Mesenchymal stem cell (in vitro differentiated cells and primary cell): ENCODE results near the gene AGXT.

Source experiments
- DNase-seq: peaks from one replicate; pipeline ENCODE4 v3.0.0-alpha.2; 2013
- H2AFZ ChIP-seq: one replicate; pipeline ENCODE4 v1.6.1; 2013; ENCODE audit warnings: low read depth, mild to moderate bottlenecking, control low read depth, inconsistent platforms, low read length, moderate library complexity
- H2AK5ac ChIP-seq: 2 replicates; pipeline ENCODE4 v1.6.1; 2013; ENCODE audit warnings: low read length, moderate library complexity, mild to moderate bottlenecking, inconsistent platforms; ENCODE audit not compliant: severe bottlenecking
- H2BK120ac ChIP-seq: one replicate; pipeline ENCODE4 v1.6.1; 2013; ENCODE audit warnings: low read depth, mild to moderate bottlenecking, inconsistent platforms, low read length, moderate library complexity
- H2BK12ac ChIP-seq, 2 experiments: one replicate each; pipeline ENCODE4 v1.6.1; 2013; ENCODE audit warnings: inconsistent platforms in 2 of 2, low read length in 2 of 2, mild to moderate bottlenecking in 2 of 2, moderate library complexity in 2 of 2, control low read depth in 1 of 2
- H2BK15ac ChIP-seq: one replicate; pipeline ENCODE4 v1.6.1; 2013; ENCODE audit warnings: mild to moderate bottlenecking, low read depth, inconsistent platforms; ENCODE audit not compliant: poor library complexity, severe bottlenecking
- H2BK5ac ChIP-seq: 2 replicates; pipeline ENCODE4 v1.6.1; 2013; ENCODE audit warnings: low read depth, mild to moderate bottlenecking, low read length, control low read depth, inconsistent platforms; ENCODE audit not compliant: poor library complexity, severe bottlenecking
- H3K14ac ChIP-seq, 2 experiments: one replicate each; pipeline ENCODE4 v1.6.1; 2013; ENCODE audit warnings: inconsistent platforms in 2 of 2, low read length in 2 of 2, control low read depth in 1 of 2, mild to moderate bottlenecking in 1 of 2, moderate library complexity in 1 of 2
- H3K18ac ChIP-seq, 2 experiments: one replicate each; pipeline ENCODE4 v1.6.1; 2013; ENCODE audit warnings: inconsistent platforms in 2 of 2, low read length in 2 of 2, control low read depth in 1 of 2, low read depth in 1 of 2, mild to moderate bottlenecking in 1 of 2
- H3K23ac ChIP-seq, 2 experiments: one replicate each; pipeline ENCODE4 v1.6.1; 2013; ENCODE audit warnings: inconsistent platforms in 2 of 2, low read length in 2 of 2, mild to moderate bottlenecking in 2 of 2, moderate library complexity in 2 of 2, control low read depth in 1 of 2
- H3K27ac ChIP-seq: 2 replicates; pipeline ENCODE4 v1.5.1; 2013; ENCODE audit warnings: mild to moderate bottlenecking, moderate library complexity, low read length, control low read depth, inconsistent platforms; ENCODE audit not compliant: poor library complexity, severe bottlenecking
- H3K27me3 ChIP-seq, 2 experiments: 2 replicates each; pipeline versions ENCODE4 v1.6.1 to v1.7.0; 2013; ENCODE audit warnings: low read length in 2 of 2, mild to moderate bottlenecking in 2 of 2, moderate library complexity in 2 of 2, control low read depth in 1 of 2, inconsistent platforms in 1 of 2; ENCODE audit not compliant: control insufficient read depth in 1 of 2, insufficient read depth in 1 of 2
- H3K36me3 ChIP-seq, 2 experiments: 2 replicates each; pipeline versions ENCODE4 v1.6.1 to v1.7.0; 2013; ENCODE audit warnings: low read length in 2 of 2, control low read depth in 1 of 2, inconsistent platforms in 1 of 2, low read depth in 1 of 2, mild to moderate bottlenecking in 1 of 2; ENCODE audit not compliant: insufficient read depth in 2 of 2, control insufficient read depth in 1 of 2
- H3K4ac ChIP-seq, 2 experiments: one replicate each; pipeline ENCODE4 v1.6.1; 2013; ENCODE audit warnings: inconsistent platforms in 2 of 2, low read length in 2 of 2, mild to moderate bottlenecking in 2 of 2, moderate library complexity in 2 of 2, control low read depth in 1 of 2, low read depth in 1 of 2
- H3K4me1 ChIP-seq: 2 replicates; pipeline ENCODE4 v1.6.1; 2013; ENCODE audit warnings: low read depth, low read length, control low read depth; ENCODE audit not compliant: control insufficient read depth, insufficient read depth
- H3K4me2 ChIP-seq: 2 replicates; pipeline ENCODE4 v1.6.1; 2013; ENCODE audit warnings: low read length, mild to moderate bottlenecking, inconsistent platforms; ENCODE audit not compliant: poor library complexity, severe bottlenecking
- H3K4me3 ChIP-seq, 2 experiments: 2 replicates each; pipeline versions ENCODE4 v1.5.1 to v1.7.0; 2013; ENCODE audit warnings: low read length in 2 of 2, mild to moderate bottlenecking in 2 of 2, control low read depth in 1 of 2, low read depth in 1 of 2; ENCODE audit not compliant: insufficient read depth in 1 of 2
- H3K79me1 ChIP-seq: replicated peaks from 2 replicates; pipeline ENCODE4 v1.6.1; 2013; ENCODE audit warnings: mild to moderate bottlenecking, control low read depth, low read length, inconsistent platforms; ENCODE audit not compliant: poor library complexity, severe bottlenecking
- H3K9ac ChIP-seq: 2 replicates; pipeline ENCODE4 v1.7.0; 2013; ENCODE audit warnings: mild to moderate bottlenecking, low read length, moderate library complexity
- H3K9me3 ChIP-seq: 2 replicates; pipeline ENCODE4 v1.7.0; 2013; ENCODE audit warnings: mild to moderate bottlenecking, low read length; ENCODE audit not compliant: control insufficient read depth
- H4K8ac ChIP-seq: one replicate; pipeline ENCODE4 v1.6.1; 2013; ENCODE audit warnings: inconsistent platforms, mild to moderate bottlenecking, low read length, moderate library complexity
- H4K91ac ChIP-seq: one replicate; pipeline ENCODE4 v1.6.1; 2013; ENCODE audit warnings: mild to moderate bottlenecking, low read length, inconsistent platforms
- WGBS: methylation state at CpG from one replicate; pipeline ENCODE4 v1.1.7; 2013; ENCODE audit warnings: mixed read lengths; 5-methylcytosine and 5-hydroxymethylcytosine counted together

The AGXT gene

DNA sequence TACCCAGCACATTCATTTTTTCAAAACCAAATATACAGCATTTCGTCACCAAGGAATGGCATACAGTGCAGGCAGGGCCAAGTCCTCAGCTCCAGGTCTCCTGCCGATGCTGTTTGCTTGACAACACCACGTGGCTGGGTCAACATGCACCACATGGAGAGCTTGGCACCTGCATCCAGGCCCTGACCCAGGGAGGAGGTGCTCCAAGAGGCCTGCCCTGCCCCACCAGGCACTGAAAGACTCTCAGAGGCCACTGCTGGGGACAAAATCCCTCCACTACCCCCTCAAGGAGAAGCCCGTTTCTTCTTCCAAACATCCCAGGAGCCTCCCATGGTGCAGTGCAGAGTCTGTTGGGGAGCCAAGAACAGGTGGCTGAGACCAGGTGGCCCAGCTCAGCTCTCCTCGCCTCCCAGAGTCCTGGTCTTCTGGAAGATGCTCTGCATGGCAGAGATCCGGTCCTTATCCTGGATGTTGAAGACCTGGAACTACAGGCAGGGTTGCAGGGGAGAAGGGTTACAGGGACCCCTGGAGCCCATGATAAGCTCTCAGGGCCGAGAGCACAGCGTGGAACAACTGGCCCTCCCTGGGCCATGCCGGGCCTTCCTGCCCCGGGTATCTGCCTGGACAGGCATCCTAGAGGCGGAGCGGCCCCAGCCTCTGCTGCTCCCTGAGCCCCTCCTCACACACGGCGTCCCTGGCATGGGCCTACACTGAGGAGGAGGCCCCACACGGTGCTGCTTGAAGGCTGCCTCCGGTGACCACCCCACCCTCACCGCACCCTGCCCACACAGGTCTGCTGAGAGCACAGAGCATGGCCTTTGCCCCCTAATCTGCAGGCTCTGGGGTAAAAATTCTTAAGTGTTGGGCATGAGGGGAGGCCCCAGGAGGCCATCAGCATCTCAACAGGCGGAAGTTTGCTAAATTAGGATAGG lies 18.3 kb downstream of the AGXT start:
- H2BK15ac ChIP-seq, result no peak overlapping the region
- no peaks in the 10 kb centered on the region for H3K4me1 ChIP-seq
- no peak overlapping the region for H4K8ac ChIP-seq
- H3K79me1 ChIP-seq, result no peaks in the 10 kb centered on the region
- H2AFZ ChIP-seq, result no peak overlapping the region
- H3K4ac ChIP-seq, result no peak overlapping the region
- H2BK12ac ChIP-seq, result no peak overlapping the region
- no peak overlapping the region for H3K9ac ChIP-seq
- H2AK5ac ChIP-seq, result no peak overlapping the region
- 76% methylated on average over 14 of the region's 18 CpGs for WGBS
- H3K9me3 ChIP-seq, result no peaks in the 10 kb centered on the region
- no peak overlapping the region for H3K18ac ChIP-seq
- H3K14ac ChIP-seq, result no peak overlapping the region
- H3K23ac ChIP-seq, result no peak overlapping the region
- H2BK5ac ChIP-seq, result no peak overlapping the region
- no peak overlapping the region for H4K91ac ChIP-seq
- no peak for DNase-seq
- H2BK120ac ChIP-seq, result no peak overlapping the region
- no peak overlapping the region for H3K4me2 ChIP-seq
- peaks cover 6 to 12% of the 10 kb centered on the region in 2 experiments for H3K27me3 ChIP-seq
- no peak overlapping the region for H3K27ac ChIP-seq
- H3K4me3 ChIP-seq, result no peak overlapping the region
- no peaks in the 10 kb centered on the region for H3K36me3 ChIP-seq

DNA sequence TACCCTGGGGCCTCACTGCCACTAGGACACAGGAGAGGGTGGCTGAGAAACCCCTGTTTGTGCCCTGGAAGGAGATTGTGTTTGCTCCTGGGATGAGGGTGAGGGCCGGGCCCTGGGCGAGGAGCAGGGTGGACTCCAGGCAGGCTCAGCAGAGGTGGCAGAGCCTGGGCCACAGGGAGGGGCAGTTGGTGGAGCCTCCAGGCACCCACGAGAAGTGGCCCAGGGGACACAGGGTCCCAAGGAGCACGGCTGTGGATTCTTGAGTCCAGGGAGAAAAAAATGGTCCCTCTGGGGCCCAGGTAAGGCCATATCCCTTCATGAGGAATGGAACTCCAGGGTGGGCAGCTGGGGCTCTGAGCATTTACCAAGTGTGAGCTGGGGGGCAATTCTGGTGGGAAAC lies 19.0 kb downstream of the AGXT start:
- Histone ChIP-seq H2AFZ (no peak overlapping the region), H2BK5ac (no peak overlapping the region), H4K91ac (no peak overlapping the region), H2BK120ac (no peak overlapping the region), H3K4me3 (no peak overlapping the region), H2BK12ac (no peak overlapping the region), H2BK15ac (no peak overlapping the region), H3K27me3 (peaks cover 6 to 13% of the 10 kb centered on the region in 2 experiments), H3K79me1 (no peaks in the 10 kb centered on the region), H4K8ac (no peak overlapping the region), H3K14ac (no peak overlapping the region), H3K27ac (no peak overlapping the region), H3K4me2 (no peak overlapping the region), H3K23ac (no peak overlapping the region), H3K4me1 (no peaks in the 10 kb centered on the region), H3K4ac (no peak overlapping the region), H3K9ac (no peak overlapping the region), H3K18ac (no peak overlapping the region), H3K36me3 (no peaks in the 10 kb centered on the region), H3K9me3 (no peaks in the 10 kb centered on the region), H2AK5ac (no peak overlapping the region)
- DNase-seq, result no peak
- WGBS, result 72% methylated on average over 4 of the region's 4 CpGs

DNA sequence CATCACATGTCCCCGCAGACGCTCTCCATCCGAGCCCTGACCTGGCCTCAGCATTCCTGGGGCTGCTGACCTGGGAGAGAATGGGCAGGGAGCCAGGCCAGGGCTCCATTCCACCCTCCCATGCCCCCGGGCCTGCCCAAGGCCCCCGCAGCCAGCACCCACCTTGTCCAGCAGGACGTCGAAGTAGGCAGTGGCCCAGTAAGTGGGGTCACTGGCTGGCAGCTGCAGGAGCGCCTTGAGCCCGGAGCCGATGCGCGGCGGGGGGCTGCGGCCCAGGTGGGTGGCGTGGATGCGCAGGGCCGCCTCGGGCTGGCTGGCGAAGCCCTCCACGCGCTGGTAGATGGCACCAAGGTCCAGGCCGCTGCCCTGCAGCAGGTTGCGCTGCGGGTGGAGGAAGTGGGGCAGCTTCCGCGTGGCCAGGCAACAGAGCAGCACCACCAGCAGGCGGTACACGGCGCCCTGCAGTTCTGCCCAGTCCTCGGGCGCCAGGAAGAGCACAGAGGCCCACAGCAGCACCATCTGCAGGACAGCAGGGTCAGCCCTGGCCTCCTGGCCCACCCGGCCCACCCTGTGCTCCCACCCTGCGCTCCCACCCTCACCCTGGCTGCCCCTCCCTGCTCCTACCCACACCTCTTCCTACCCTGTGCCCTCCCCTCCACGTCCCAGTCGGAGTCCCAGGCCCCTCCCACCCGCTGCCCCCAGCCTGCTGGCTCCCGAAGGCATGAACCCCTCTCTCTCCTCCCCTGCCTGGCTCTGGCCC lies 19.7 kb downstream of the AGXT start:
- H2BK120ac ChIP-seq, result no peak overlapping the region
- H4K91ac ChIP-seq, result no peak overlapping the region
- no peak overlapping the region for H2AFZ ChIP-seq
- 87% methylated on average over 35 of the region's 37 CpGs for WGBS
- H3K27me3 ChIP-seq, result peaks cover 6 to 13% of the 10 kb centered on the region in 2 experiments
- H3K36me3 ChIP-seq, result no peaks in the 10 kb centered on the region
- no peak overlapping the region for H3K4me2 ChIP-seq
- no peaks in the 10 kb centered on the region for H3K79me1 ChIP-seq
- no peaks in the 10 kb centered on the region for H3K9me3 ChIP-seq
- H3K14ac ChIP-seq, result no peak overlapping the region
- H3K4me3 ChIP-seq, result no peak overlapping the region
- H3K23ac ChIP-seq, result no peak overlapping the region
- no peak overlapping the region for H2BK5ac ChIP-seq
- H3K18ac ChIP-seq, result no peak overlapping the region
- H3K9ac ChIP-seq, result no peak overlapping the region
- no peak for DNase-seq
- no peak overlapping the region for H3K27ac ChIP-seq
- H4K8ac ChIP-seq, result no peak overlapping the region
- no peaks in the 10 kb centered on the region for H3K4me1 ChIP-seq
- no peak overlapping the region for H2BK12ac ChIP-seq
- H2BK15ac ChIP-seq, result no peak overlapping the region
- H3K4ac ChIP-seq, result no peak overlapping the region
- no peak overlapping the region for H2AK5ac ChIP-seq

DNA sequence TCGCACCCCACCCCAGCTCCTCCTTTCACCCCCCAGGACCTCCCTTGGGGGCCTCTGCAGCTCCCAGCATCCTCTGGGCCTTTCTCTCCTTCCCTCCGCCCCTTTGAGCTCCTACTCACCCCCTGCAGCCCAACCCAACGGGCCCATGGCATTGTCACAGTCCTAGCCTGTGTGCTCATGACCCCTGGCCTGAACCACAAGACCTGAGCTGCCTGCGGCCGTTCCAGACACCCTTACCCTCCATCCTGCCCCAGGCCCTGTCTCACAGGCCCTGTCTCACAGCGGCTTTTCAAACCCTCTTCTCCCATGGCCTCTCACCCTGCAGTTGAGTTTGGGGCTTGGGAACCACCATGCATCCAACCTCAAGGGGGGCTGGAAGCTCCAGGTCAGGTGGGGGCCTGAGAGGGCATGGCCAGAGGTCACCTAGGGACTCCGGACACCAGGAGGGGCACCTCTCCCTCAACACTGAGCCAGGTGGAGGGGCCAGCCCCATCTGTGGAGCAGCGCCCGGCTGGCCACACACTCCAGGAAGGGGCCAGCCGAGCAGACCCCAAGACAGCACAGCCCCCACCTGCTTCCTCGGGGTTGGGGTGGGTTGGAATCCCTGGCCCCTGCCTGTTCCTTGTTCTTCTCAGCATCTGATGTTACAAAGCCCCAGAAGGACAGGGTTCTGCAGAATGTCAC lies 20.4 kb downstream of the AGXT start:
- Histone ChIP-seq H3K79me1 (no peaks in the 10 kb centered on the region), H3K4me2 (no peak overlapping the region), H2AFZ (no peak overlapping the region), H3K14ac (no peak overlapping the region), H3K23ac (no peak overlapping the region), H3K9ac (no peak overlapping the region), H3K4me3 (no peak overlapping the region), H2AK5ac (no peak overlapping the region), H2BK5ac (no peak overlapping the region), H3K4ac (no peak overlapping the region), H3K4me1 (peaks cover 5% of the 10 kb centered on the region), H3K9me3 (no peaks in the 10 kb centered on the region), H2BK12ac (no peak overlapping the region), H3K27ac (no peak overlapping the region), H3K18ac (no peak overlapping the region), H4K8ac (no peak overlapping the region), H3K27me3 (peaks cover 6 to 13% of the 10 kb centered on the region in 2 experiments), H2BK15ac (no peak overlapping the region), H3K36me3 (no peaks in the 10 kb centered on the region), H2BK120ac (no peak overlapping the region), H4K91ac (no peak overlapping the region)
- DNase-seq, result no peak
- 72% methylated on average over 11 of the region's 11 CpGs for WGBS
